Measurements from ENCODE around the gene KLF16.

Gene KLF16

DNA sequence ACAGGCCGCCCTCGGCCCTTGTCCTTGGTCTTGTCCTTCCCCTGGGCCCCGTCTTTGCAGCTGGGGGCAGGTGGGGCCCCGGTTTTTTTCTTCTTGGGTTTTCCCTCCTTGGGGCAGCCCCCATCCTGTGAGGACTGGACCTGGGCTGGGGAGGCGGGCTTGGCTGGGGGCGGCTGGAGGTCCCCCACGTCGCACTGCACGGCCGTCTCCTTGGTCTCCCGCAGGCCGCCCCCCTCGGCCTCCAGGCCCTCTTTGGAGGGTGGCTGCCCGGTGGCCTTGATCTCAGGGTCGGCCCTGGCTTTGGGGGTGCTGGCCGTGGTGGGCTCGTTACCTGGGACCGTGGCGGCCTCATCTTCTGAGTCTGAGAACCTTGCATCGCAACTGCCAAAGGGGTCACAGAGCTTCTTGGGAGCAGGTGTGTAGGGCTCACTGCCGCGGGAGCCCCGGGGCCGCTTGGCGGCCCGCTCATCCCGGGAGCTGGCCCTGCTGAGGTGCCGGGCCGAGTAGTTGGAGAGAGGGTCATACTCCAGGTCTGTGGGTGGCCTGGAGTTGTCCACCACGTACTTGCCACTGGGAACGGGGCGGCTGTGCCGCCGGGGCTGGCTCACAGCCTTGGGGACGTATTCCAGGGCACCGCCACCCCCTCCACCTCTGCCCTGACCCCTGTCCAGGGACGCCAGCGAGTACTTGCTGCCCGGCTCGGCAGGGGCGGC lies 35.7 kb downstream of the KLF16 start:
- no peak for DNase-seq (ENCODE audit: low read depth, low spot score)
- no peak overlapping the region for H3K27ac ChIP-seq

DNA sequence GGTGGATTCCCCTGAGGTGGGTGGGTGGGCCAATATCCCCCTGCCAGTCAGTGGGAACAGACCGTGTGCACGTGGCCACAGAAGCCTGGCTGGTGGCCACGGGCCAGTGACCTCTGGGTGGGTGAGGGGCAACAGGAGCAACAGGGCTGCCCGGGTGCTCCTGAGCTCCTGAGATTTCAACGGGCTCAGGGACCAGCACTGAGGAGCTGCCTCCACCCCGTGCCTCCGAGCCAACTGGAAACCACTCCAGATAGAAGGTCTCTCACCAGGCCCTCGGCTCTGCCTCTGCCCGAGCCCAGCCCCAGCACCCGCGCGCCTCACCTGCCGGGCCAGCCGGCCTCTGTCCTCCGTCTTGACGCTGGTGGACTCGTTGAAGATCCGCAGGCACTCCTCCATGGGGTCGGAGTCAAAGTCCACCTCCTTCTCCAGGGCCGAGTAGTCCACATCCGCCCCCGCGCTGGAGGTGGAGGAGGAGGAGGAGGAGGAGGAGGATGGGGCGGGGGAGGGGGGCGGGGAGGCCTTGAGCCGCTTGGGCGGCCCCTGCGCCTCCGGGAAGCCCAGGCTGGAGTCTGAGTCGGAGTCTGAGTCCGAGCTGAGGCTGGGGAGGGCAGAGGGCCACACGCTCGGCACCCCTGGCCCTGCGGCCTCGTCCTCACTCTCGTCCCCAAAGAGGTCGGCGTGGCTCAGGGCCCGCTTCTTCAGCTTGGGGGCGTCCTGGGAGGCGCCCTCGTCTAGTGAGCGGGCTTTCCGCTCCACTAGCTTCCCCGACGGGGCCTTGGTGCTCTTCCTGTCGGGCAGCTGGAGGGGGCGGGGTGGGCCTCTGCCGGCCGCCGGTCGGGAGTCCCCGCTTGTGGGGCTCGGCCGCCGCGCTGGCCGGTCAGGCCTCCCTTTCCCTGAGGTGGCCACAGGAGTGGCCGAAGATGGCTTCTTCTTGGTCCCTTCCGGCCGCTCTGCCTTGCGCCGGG lies 36.5 kb downstream of the KLF16 start:
- no peak overlapping the region for H3K27ac ChIP-seq
- no peak for DNase-seq (ENCODE audit: low read depth, low spot score)

GRCh38 chr19:1825909-1826556 lies 37.3 kb downstream of the KLF16 start:
- DNase-seq (ENCODE audit: low read depth, low spot score), result no peak
- no peak overlapping the region for H3K27ac ChIP-seq

DNA sequence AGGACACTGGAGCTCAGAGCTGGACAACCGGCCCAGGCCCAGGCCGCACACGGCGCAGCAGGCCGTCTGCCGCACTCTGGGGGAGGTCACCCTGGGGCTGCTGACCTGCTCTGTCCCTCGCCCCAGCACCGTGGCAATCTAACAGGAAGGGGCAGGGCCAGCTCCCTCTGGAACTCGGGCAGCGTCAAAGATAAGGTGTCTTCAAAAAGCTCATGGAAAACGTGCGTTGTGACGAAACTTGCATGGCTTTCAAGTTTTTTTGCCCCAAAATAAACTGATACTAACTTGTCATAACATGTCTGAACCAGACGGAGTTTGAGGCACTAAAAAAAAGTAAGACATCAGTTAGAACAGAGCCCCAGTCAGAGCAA lies 39.1 kb downstream of the KLF16 start:
- DNase-seq (ENCODE audit: low read depth, low spot score), result no peak
- H3K27ac ChIP-seq, result no peak overlapping the region

DNA sequence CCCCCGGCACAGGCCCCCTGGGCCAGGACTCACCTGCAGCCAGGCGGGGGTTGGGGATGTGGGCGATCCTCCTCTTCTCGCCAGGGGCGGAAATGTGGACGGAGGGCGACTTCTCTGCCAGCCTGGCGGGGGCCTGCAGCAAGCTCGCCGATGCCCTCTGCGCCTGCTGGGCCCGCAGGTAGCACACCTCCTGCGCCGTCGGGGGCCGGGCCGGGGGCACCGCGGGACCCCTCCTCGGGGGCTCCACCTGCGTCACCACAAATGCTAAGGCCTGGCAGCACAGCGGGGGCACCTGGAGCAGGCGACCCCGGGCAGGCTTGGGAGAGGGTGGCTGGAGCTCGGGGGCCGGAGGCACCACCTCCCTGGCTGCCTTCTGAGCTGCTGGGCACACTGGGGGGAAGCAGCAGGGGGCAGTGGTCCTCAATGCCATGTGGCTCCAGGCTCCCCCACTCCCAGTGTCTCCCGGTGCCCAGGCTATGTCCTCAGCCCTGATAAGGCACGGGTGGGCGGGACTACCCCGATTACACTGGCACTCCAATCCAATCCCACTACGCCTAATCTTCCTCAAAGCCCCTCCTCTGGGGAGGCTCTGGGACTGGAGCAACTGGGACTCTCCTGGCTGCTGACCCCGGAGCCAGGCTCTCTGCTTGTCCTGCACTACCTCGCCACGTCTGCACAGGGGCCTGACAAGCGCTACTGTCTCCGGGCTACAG lies 39.7 kb downstream of the KLF16 start:
- no peak for DNase-seq (ENCODE audit: low read depth, low spot score)
- no peak overlapping the region for H3K27ac ChIP-seq

GRCh38 chr19:1823020-1823419 lies 40.4 kb downstream of the KLF16 start:
- H3K27ac ChIP-seq, result no peak overlapping the region
- no peak for DNase-seq (ENCODE audit: low read depth, low spot score)

- no peak overlapping the region for H3K27ac ChIP-seq
- DNase-seq (ENCODE audit: low read depth, low spot score), result no peak
Observed at GRCh38 chr19:1822210-1822609, 41.2 kb downstream of the KLF16 start.

DNA sequence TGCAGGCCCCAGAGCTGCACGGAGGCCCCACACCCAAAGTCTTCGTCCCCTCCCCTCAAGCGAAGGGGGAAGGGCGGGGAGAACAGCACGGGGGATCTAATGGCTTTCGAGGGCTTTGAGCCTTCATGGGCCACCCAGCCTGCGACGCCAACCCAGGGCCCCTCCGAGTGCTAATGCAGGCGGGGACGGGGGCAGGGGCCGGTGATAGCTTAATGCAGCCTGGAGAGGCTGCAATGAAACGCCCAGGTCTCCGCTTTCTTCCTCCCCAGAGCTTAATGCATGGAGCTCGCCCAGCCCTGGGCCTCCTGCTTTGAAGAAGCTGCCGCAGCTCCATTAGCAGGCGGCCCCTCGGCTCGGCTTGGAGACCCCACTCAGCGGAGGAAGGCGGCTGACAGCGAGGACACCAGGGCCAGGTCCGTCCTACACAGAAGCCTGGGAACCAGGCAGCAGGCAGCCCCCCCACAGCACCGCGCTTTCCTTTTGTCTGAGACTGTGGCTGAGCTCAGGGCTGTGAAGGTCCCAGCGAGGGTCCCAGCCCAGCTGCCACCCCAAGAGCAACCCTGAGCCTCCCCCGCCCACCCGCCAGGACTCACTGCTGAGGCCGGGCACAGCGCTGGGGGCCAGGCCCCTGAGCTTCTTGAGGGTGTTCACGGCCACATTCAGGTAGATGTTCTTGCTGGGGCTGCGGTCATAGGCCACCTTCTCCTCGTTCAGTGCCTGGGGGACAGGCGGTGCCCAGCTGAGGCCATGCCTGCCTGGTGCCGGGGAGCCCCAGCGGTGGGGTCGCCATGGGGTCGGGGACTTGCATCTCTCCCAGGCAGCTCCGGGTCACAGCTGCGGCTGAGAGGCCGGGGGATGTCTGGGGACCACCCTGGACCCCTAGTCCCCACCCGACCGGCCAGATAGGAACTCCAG lies 43.8 kb downstream of the KLF16 start:
- H3K27ac ChIP-seq, result no peak overlapping the region
- DNase-seq (ENCODE audit: low read depth, low spot score), result no peak

DNA sequence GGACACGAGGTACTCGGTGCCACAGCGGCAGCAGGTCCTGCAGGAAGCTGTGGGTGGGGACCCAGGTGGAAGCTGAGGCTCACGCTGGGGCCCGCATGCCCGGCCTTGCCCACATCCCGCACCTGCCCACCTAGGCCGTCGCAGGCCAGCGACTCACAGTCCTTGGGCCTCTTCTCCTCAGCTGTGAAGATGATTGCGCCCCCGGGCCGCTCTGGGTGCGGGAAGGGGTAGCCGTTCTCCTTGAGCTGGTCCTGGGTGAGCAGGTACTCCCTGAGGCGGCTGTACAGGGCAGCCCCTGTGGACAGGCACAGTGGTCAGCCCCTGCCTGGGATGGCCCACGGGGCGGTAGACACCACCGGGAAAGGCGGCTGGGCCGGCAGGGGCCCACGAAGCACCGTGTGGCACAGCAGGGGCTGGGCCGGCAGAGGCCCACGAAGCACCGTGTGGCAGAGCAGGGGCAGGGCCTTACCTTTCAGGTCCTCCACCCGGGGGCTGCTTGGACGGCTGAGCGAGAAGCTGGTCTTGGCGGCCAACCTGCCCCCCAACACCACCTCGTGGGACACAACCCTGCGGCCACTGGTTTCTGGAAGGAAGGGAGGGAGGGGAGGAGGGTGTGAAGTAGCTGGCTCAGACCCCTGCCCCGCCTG lies 44.7 kb downstream of the KLF16 start:
- no peak overlapping the region for H3K27ac ChIP-seq
- no peak for DNase-seq (ENCODE audit: low read depth, low spot score)

DNA sequence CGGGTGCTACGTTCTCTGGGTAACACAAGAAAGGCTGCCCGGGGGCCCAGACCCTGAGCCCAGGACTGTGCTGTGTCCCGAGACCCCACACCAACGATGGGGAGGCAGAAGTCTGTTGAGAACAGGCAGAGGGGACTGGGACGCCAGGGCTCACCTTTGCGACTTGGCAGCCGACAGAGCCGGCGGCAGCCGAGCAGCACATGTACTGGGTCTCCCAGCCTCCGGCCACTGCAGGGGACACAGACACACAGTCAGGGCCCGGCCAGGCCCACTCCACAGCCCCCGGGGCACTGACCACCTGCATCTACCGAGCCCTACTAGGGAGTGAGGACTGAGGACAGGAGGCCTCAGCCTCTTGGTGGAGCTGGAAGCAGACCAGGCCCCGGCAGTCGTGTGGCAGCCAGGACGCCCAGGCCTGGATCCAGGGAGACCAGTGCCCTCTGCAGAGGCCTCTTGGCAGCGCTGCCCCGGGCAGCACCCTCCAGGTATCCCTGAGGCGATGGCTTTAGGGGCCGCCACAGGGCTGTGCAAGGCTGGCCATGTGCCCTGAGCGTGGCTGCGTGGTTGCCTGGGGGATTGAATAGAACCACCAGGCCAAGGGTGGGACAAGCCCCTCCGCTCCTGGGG lies 45.7 kb downstream of the KLF16 start:
- no peak overlapping the region for H3K27ac ChIP-seq
- no peak for DNase-seq (ENCODE audit: low read depth, low spot score)

DNA sequence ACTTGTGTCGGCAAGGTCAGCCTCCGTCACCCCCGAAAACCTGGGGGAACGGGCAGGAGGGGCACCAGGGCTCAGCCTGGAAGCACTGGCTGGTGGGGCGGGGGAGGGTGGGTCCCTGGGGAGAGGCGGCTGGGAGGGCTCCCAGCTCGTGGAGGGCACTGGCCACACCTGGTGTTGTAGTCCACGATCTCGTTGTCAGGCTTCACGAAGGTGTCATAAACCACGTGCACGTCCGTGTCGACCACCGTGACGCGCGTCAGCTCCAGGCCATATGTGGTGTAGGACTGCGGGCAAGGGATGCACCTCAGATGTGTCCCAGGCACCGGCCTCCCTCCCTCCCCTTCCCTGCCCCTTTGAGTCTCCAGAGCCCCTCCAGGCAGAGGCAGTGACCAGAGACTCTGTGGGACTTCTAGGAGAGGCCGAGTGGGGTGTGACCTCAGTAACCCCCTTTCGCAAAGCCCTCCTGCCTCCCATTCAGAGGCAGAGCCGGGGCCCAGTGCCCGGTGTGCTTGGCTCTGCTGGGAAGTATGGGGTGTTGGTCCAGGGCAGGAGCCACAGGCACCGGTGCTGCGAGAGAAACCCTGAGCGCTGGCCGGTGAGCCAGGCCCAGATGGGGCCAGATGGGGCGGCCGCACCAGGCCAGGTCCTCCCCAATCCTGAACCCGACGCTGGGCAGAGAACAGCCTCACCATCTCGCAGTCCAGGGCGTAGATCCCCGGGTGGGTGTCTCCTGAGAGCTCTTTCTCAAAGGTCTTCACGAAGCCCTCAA lies 46.7 kb downstream of the KLF16 start:
- no peak for DNase-seq (ENCODE audit: low read depth, low spot score)
- H3K27ac ChIP-seq, result no peak overlapping the region

GRCh38 chr19:1815605-1816529 lies 47.5 kb downstream of the KLF16 start:
- no peak for DNase-seq (ENCODE audit: low read depth, low spot score)

DNA sequence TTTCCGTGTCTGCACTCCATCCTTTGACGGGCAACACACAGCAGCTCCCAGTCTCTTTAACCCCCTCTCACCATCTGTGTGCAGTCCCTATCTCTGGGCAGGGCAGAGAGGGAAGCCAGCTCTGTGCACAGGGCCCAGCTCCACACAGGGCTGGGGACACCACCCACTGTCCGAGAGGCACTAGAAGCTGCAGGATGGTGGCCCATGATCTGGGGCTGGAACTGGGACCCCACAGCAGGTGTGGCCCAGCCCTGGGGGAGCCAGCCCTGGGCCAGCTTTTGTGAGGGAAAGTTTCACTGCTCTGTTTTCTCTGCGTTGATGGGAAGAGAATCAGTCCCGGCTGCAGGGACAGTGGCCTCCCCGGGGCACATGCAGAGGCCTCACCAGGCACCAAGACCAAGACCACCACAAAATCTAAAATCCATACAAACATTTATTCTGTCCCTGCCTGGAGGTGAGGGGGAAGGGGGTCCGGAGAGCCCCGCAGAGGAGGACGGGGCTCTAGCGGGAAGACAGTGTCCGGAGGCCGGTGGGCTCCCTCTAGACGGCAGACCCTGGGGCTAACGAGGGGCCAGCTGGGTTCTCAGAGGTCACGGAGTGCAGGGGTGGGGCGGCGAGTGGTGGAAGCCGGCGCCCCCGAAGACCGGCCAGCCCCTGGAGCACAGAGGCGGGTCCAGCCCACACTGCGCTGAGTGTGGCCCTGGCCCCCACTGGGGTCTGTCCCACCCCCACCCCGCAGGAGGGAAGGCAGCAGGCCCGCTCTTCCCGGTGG lies 48.4 kb downstream of the KLF16 start:
- H3K27ac ChIP-seq, result no peak overlapping the region
- no peak for DNase-seq (ENCODE audit: low read depth, low spot score)

More at GRCh38 chr19:1815605-1816529, 47.5 kb downstream of the KLF16 start:
- no peak overlapping the region for H3K27ac ChIP-seq

GRCh38 chr19:1814391-1814790 lies 49.0 kb downstream of the KLF16 start:
- H3K27ac ChIP-seq, result no peak overlapping the region
- no peak for DNase-seq (ENCODE audit: low read depth, low spot score)

GRCh38 chr19:1813192-1814182 lies 49.9 kb downstream of the KLF16 start:
- H3K27ac ChIP-seq, result no peak overlapping the region
- no peak for DNase-seq (ENCODE audit: low read depth, low spot score)

All from epithelial cell of prostate (primary cell).